HCT116 (cell line): ENCODE data around the gene MBNL2. TPM values are rescaled to one million over a fixed set of nuclear protein-coding genes. Genes with fewer than 3 reads are reported as not detected.

Source experiments
- ATAC-seq: fragments of 200-7000 bp; cut with Tn5 transposase; 2 replicates; pipeline ENCODE4 v1.9.1; 2020; ENCODE audit warnings: mild to moderate bottlenecking, moderate library complexity
- BruUV-seq: library from RNA; stranded (reverse); fragments of 400-500 nt; replicated peaks from 2 replicates; lab custom pipeline; 2021; lab: Mats Ljungman, UMichigan
- CTCF ChIA-PET: fragments of 300-600 bp; sonication (Branson Sonifier 250); formaldehyde crosslinking; loops from one replicate; lab custom pipeline; 2021; ENCODE audit warnings: antibody characterized with exemption; lab: Charles Lee
- POLR2A ChIA-PET: fragments of 300-600, 350-600 bp; sonication (Branson Sonifier 250); formaldehyde crosslinking; loops from one replicate; lab custom pipeline; 2021; ENCODE audit warnings: antibody characterized with exemption; lab: Charles Lee
- RAD21 ChIA-PET, 2 experiments: fragments of 300-600 bp; sonication (Branson Sonifier 250); formaldehyde crosslinking; loops; one replicate each; lab custom pipeline; 2023; ENCODE audit warnings: low total read pairs in 2 of 2; ENCODE audit not compliant: uncharacterized antibody in 2 of 2, unreplicated experiment in 2 of 2, low non-redundant PET in 1 of 2; lab: Charles Lee
- DNase-seq: peaks from one replicate; pipeline ENCODE4 v3.0.0-alpha.2; 2010; ENCODE audit warnings: low read depth, low spot score
- H2AFZ ChIP-seq: fragments of 200-600 bp; shearing (Covaris generic), sonication (generic); 2 replicates; pipeline ENCODE4 v1.6.1; 2017; ENCODE audit warnings: low read depth, mixed run types, mixed read lengths, antibody characterized with exemption, low read length; ENCODE audit not compliant: poor library complexity, severe bottlenecking
- H3K27ac ChIP-seq: 2 replicates; pipeline ENCODE4 v1.5.1; 2012; ENCODE audit warnings: low read depth, low read length
- H3K27me3 ChIP-seq: fragments of 200-600 bp; sonication (generic); 2 replicates; pipeline ENCODE4 v1.6.1; 2016; ENCODE audit warnings: mixed run types, low read length, mixed read lengths; ENCODE audit not compliant: insufficient read depth
- H3K36me3 ChIP-seq, 2 experiments: fragments of 200-500 bp in 1 of 2; fragments of 200-600 bp in 1 of 2; sonication (Bioruptor generic) in 1 of 2; sonication (generic) in 1 of 2; 2 replicates each; pipeline versions ENCODE4 v1.5.1 to v1.6.1; 2014 to 2016; ENCODE audit warnings: low read length in 2 of 2, inconsistent platforms in 1 of 2, mixed read lengths in 1 of 2, mixed run types in 1 of 2; ENCODE audit not compliant: insufficient read depth in 2 of 2, control insufficient read depth in 1 of 2
- H3K4me1 ChIP-seq, 2 experiments: fragments of 200-600 bp in 1 of 2; sonication (generic) in 1 of 2; 2 replicates each; pipeline versions ENCODE4 v1.5.1 to v1.6.1; 2012 to 2017; ENCODE audit warnings: low read length in 2 of 2, inconsistent platforms in 1 of 2, mild to moderate bottlenecking in 1 of 2, mixed read lengths in 1 of 2, mixed run types in 1 of 2, moderate library complexity in 1 of 2; ENCODE audit not compliant: insufficient read depth in 2 of 2, control insufficient read depth in 1 of 2
- H3K4me2 ChIP-seq: fragments of 200-600 bp; sonication (generic); 2 replicates; pipeline ENCODE4 v1.6.1; 2017; ENCODE audit warnings: mixed run types, low read length, mixed read lengths
- H3K4me3 ChIP-seq, 2 experiments: fragments of 200-600 bp in 1 of 2; sonication (generic) in 1 of 2; replicated peaks in 1 of 2; 2 replicates each; pipeline ENCODE4 v1.5.1; 2011 to 2016; ENCODE audit warnings: low read length in 2 of 2, control low read depth in 1 of 2, low read depth in 1 of 2, mild to moderate bottlenecking in 1 of 2, mixed read lengths in 1 of 2, mixed run types in 1 of 2
- H3K79me2 ChIP-seq: fragments of 200-600 bp; sonication (generic); 2 replicates; pipeline ENCODE4 v1.6.1; 2017; ENCODE audit warnings: mild to moderate bottlenecking, mixed run types, low read length, moderate library complexity, mixed read lengths; ENCODE audit not compliant: insufficient read depth
- H3K9ac ChIP-seq: fragments of 200-600 bp; sonication (generic); 2 replicates; pipeline ENCODE4 v1.6.1; 2016; ENCODE audit warnings: low read length, mixed read lengths
- H3K9me2 ChIP-seq: fragments of 200-600 bp; sonication (generic), shearing (Covaris generic); 2 replicates; pipeline ENCODE4 v1.6.1; 2017; ENCODE audit warnings: mixed run types, mild to moderate bottlenecking, moderate library complexity; ENCODE audit not compliant: insufficient read depth
- H3K9me3 ChIP-seq, 2 experiments: fragments of 200-500 bp in 1 of 2; fragments of 200-600 bp in 1 of 2; sonication (Bioruptor generic) in 1 of 2; sonication (generic) in 1 of 2; 2 replicates each; pipeline ENCODE4 v1.6.1; 2014 to 2017; ENCODE audit warnings: low read length in 2 of 2, mixed read lengths in 2 of 2, inconsistent platforms in 1 of 2, low read depth in 1 of 2, mild to moderate bottlenecking in 1 of 2, mixed run types in 1 of 2, moderate library complexity in 1 of 2; ENCODE audit not compliant: control insufficient read depth in 1 of 2, insufficient read depth in 1 of 2
- H4K20me1 ChIP-seq: fragments of 200-600 bp; sonication (generic), shearing (Covaris generic); 2 replicates; pipeline ENCODE4 v1.6.1; 2017; ENCODE audit warnings: mixed run types, mild to moderate bottlenecking, moderate library complexity; ENCODE audit not compliant: insufficient read depth
- CEBPB ChIP-seq: IDR thresholded peaks from 2 replicates; pipeline ENCODE4 v1.6.1; 2012; ENCODE audit warnings: low read depth
- EGR1 ChIP-seq: IDR thresholded peaks from 2 replicates; pipeline ENCODE4 v1.6.1; 2012; ENCODE audit warnings: low read depth
- EZH2phosphoT487 ChIP-seq: fragments of 200-600 bp; IDR thresholded peaks from 2 replicates; pipeline ENCODE4 v1.6.1; 2018; ENCODE audit warnings: antibody characterized with exemption, borderline replicate concordance
- JUND ChIP-seq: IDR thresholded peaks from 2 replicates; pipeline ENCODE4 v1.6.1; 2012
- POLR2AphosphoS5 ChIP-seq: IDR thresholded peaks from 2 replicates; pipeline ENCODE4 v1.6.1; 2011; ENCODE audit warnings: mild to moderate bottlenecking, low read depth, low read length, moderate library complexity
- RAD21 ChIP-seq: IDR thresholded peaks from 2 replicates; pipeline ENCODE4 v1.6.1; 2012; ENCODE audit warnings: low read depth, mild to moderate bottlenecking
- YY1 ChIP-seq: IDR thresholded peaks from 2 replicates; pipeline ENCODE4 v1.6.1; 2011; ENCODE audit warnings: low read length, low read depth, moderate library complexity, mild to moderate bottlenecking; ENCODE audit not compliant: insufficient replicate concordance; ENCODE audit errors: extremely low read depth
- ZFX ChIP-seq: fragments of 450-650 bp; IDR thresholded peaks from 2 replicates; pipeline ENCODE4 v1.6.1; 2017
- ZNF274 ChIP-seq: fragments of 200-500 bp; sonication (Bioruptor generic); IDR thresholded peaks from 2 replicates; pipeline ENCODE4 v1.6.1; 2014; ENCODE audit warnings: mild to moderate bottlenecking, low read depth, low read length, inconsistent platforms
- intact Hi-C: fragments of 100-400 bp; cut with micrococcal nuclease; formaldehyde crosslinking; loops from 2 replicates; pipeline ENCODE4 v1.10.0; 2022
- total RNA-seq: library from RNA; stranded (reverse); gene quantifications from one replicate; pipeline ENCODE4 v1.2.1, GENCODE V29; 2021; ENCODE audit not compliant: unreplicated experiment
- TF ChIP-seq, protein P1 (sequence below): IDR thresholded peaks from 2 replicates; pipeline ENCODE4 v1.6.1; 2012
- TF ChIP-seq, protein P2 (sequence below): IDR thresholded peaks from 2 replicates; pipeline ENCODE4 v1.6.1; 2011; ENCODE audit warnings: mild to moderate bottlenecking, low read length, moderate library complexity; ENCODE audit not compliant: insufficient replicate concordance; ENCODE audit errors: extremely low read depth
- TF ChIP-seq, protein P3 (sequence below): IDR thresholded peaks from 2 replicates; pipeline ENCODE4 v1.6.1; 2012; ENCODE audit warnings: low read depth

Gene MBNL2
- total RNA-seq, 1 experiment from 2014 or later, result 73.9 TPM

DNA sequence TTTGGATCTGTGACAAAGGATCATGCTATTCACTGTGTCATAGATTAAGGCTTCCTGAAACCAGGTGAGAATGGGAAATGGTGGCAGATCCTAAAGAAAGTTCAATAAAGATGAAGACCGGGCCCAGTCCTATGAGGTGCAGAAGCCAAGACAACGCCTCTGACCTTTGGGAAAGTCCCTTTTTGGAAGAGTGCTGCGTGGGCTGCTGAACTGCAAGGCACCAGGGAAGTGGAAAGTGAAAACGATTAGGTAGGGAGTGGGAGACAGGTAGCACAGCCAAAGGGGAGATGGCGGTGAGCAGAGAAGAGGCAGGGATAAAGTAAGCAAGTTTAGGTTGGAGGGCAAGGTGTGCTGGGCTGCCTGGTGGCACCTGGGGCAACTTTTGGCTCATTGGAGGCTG lies 16.3 kb downstream of the MBNL2 start:
- no peaks in the 10 kb centered on the region for H3K9me3 ChIP-seq
- H2AFZ ChIP-seq, result no peak overlapping the region
- no peak overlapping the region for H3K4me3 ChIP-seq
- H4K20me1 ChIP-seq, result no peaks in the 10 kb centered on the region
- intact Hi-C loops, result no loop called here
- no peak overlapping the region for H3K4me2 ChIP-seq
- no peak for DNase-seq
- H3K9ac ChIP-seq, result no peak overlapping the region
- no TSS peak for BruUV-seq
- TF ChIP-seq POLR2AphosphoS5 (no peak), EGR1 (no peak), CEBPB (no peak), YY1 (no peak), JUND (no peak), EZH2phosphoT487 (no peak), RAD21 (no peak), ZFX (no peak), ZNF274 (no peak)
- TF ChIP-seq, protein P1, sequence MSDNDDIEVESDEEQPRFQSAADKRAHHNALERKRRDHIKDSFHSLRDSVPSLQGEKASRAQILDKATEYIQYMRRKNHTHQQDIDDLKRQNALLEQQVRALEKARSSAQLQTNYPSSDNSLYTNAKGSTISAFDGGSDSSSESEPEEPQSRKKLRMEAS, result no peak
- TF ChIP-seq, protein P2, sequence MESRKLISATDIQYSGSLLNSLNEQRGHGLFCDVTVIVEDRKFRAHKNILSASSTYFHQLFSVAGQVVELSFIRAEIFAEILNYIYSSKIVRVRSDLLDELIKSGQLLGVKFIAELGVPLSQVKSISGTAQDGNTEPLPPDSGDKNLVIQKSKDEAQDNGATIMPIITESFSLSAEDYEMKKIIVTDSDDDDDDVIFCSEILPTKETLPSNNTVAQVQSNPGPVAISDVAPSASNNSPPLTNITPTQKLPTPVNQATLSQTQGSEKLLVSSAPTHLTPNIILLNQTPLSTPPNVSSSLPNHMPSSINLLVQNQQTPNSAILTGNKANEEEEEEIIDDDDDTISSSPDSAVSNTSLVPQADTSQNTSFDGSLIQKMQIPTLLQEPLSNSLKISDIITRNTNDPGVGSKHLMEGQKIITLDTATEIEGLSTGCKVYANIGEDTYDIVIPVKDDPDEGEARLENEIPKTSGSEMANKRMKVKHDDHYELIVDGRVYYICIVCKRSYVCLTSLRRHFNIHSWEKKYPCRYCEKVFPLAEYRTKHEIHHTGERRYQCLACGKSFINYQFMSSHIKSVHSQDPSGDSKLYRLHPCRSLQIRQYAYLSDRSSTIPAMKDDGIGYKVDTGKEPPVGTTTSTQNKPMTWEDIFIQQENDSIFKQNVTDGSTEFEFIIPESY, result no peak
- TF ChIP-seq, protein P3, sequence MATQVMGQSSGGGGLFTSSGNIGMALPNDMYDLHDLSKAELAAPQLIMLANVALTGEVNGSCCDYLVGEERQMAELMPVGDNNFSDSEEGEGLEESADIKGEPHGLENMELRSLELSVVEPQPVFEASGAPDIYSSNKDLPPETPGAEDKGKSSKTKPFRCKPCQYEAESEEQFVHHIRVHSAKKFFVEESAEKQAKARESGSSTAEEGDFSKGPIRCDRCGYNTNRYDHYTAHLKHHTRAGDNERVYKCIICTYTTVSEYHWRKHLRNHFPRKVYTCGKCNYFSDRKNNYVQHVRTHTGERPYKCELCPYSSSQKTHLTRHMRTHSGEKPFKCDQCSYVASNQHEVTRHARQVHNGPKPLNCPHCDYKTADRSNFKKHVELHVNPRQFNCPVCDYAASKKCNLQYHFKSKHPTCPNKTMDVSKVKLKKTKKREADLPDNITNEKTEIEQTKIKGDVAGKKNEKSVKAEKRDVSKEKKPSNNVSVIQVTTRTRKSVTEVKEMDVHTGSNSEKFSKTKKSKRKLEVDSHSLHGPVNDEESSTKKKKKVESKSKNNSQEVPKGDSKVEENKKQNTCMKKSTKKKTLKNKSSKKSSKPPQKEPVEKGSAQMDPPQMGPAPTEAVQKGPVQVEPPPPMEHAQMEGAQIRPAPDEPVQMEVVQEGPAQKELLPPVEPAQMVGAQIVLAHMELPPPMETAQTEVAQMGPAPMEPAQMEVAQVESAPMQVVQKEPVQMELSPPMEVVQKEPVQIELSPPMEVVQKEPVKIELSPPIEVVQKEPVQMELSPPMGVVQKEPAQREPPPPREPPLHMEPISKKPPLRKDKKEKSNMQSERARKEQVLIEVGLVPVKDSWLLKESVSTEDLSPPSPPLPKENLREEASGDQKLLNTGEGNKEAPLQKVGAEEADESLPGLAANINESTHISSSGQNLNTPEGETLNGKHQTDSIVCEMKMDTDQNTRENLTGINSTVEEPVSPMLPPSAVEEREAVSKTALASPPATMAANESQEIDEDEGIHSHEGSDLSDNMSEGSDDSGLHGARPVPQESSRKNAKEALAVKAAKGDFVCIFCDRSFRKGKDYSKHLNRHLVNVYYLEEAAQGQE, result no peak
- ChIA-PET POLR2A (no interaction called here), CTCF (no interaction called here), RAD21 (no interaction called here)
- H3K36me3 ChIP-seq, result no peaks in the 10 kb centered on the region; a peak in 1 of 4 replicates
- peaks cover 14 to 37% of the 10 kb centered on the region in 2 experiments; a peak in 3 of 4 replicates for H3K4me1 ChIP-seq
- no peaks in the 10 kb centered on the region for H3K9me2 ChIP-seq
- H3K27ac ChIP-seq, result no peak overlapping the region
- H3K27me3 ChIP-seq, result no peaks in the 10 kb centered on the region
- ATAC-seq, result no peak
- peaks cover 72% of the 10 kb centered on the region for H3K79me2 ChIP-seq
